Stimulated activated CD8-positive, alpha-beta memory T cell treated with anti-CD3 and anti-CD28 coated beads, Interleukin-15, amount 100 ng/mL, for 48 hours (primary cell): Measurements from ENCODE around the gene RBM15B.
"Not testable (repeated sequence)": the region's sequence is repeated elsewhere in the genome, so short reads cannot be mapped to it uniquely, and the experiment has no call there.

Experiments used
- DNase-seq, 2 donors: peaks; one replicate each; pipeline ENCODE4 v3.0.0-alpha.2; 2020; ENCODE audit warnings: low read depth in 2 of 2

Gene RBM15B, protein sequence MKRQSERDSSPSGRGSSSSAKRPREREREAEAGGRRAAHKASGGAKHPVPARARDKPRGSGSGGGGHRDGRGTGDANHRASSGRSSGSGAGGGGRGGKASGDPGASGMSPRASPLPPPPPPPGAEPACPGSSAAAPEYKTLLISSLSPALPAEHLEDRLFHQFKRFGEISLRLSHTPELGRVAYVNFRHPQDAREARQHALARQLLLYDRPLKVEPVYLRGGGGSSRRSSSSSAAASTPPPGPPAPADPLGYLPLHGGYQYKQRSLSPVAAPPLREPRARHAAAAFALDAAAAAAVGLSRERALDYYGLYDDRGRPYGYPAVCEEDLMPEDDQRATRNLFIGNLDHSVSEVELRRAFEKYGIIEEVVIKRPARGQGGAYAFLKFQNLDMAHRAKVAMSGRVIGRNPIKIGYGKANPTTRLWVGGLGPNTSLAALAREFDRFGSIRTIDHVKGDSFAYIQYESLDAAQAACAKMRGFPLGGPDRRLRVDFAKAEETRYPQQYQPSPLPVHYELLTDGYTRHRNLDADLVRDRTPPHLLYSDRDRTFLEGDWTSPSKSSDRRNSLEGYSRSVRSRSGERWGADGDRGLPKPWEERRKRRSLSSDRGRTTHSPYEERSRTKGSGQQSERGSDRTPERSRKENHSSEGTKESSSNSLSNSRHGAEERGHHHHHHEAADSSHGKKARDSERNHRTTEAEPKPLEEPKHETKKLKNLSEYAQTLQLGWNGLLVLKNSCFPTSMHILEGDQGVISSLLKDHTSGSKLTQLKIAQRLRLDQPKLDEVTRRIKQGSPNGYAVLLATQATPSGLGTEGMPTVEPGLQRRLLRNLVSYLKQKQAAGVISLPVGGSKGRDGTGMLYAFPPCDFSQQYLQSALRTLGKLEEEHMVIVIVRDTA

GRCh38 chr3:51391075-51391565 lies at the start of gene RBM15B:
TSS of gene RBM15B (plus strand) at chr3:51391285. CDS start at chr3:51391400, 115 bp downstream.
- peak; percentile 95 to 97 for DNase-seq

DNA sequence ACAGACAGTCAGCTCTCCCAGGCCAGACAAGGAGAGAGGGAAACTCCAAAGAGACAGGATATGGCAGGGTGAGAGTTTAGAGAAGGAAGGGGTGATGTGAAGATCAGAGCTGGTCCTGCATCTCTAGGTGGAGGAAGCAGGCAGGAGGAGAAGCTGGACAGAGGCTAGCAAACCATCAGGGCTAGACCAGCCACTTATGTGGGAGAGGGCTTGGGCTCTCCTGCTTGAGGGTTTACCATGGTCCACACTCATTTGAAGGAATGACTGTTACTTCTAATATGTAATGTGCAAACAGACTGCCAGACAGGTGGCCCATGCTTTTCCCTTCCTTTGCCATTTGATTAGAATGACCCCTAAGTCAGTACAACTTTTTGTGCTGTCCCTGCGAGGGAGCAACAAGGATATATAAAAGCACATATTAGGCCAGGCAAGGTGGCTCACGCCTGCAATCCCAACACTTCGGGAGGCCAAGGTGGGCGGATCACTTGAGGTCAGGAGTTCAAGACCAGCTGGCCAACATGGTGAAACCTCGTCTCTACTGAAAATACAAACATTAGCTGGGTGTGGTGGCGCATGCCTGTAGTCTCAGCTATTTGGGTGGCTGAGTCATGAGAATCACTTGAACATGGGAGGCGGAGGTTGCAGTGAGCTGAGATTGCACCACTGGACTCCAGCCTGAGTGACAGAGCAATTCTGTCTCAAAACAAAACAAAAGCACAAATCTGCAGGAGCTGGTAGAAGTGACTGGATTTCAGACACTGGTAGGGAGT lies 47.0 kb upstream of the RBM15B start:
- no peak for DNase-seq

GRCh38 chr3:51350751-51351150 lies 40.3 kb upstream of the RBM15B start:
- DNase-seq = no peak

DNA sequence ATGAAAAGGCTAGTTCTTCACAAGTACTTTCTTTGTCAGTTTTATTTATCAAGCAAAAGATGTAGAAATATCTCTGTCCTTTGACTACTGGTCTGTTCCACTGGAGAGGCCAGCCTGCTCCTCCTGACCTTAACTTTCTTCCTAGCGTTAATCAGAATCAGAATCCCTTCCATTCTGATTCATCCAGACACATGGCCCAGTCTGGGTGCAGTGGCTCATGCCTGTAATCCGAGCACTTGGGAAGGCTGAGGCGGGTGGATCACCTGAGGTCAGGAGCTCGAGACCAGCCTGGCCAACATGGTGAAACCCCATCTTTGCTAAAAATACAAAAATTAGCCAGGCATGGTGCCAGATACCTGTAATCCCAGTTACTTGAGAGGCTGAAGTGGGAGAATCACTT lies 38.0 kb upstream of the RBM15B start:
- no peak for DNase-seq

- peak in 1 of 2 donors; percentile 3 for DNase-seq
Observed at GRCh38 chr3:51353691-51354090, 37.4 kb upstream of the RBM15B start.

- no peak for DNase-seq
Observed at GRCh38 chr3:51354172-51354571, 36.9 kb upstream of the RBM15B start.

DNA sequence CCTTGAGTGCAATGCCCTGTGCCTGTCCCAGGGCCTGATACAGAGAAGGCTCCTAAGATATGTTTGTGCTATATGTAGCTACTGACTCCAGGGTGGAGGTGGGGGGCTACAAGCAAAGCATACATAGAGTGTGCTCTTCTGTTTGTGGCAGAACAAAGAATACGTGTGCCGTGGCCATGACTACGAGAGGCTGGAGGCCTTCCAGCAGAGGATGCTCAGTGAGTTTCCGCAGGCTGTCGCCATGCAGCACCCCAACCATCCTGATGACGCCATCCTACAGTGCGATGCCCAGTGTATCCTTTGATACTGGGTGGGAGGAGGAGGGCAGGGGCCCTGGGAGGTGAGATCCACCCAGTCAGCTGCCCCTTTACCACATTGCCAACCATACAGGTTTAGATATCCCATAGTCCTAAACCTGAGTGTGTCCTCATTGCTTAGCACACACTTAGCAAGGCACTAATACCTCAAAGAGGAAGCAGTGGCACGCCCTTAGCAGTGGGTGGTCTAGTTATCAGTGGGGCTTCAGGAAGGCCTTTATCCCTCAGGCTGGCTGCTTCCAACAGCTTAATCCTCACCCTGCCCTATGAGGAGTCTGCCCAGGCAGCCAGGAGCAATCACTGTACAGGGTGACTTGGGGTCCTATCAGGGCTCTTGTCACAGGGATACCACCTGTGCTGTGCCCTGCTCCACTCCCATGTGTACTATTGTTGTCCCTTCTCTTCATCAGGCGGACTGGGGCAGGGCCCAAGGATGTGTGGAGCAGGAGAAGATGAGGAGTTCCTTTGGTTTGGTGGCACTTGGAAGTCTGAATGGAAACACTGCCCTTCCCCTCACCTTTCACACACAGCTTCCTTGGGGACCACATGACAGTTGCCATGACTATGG lies 36.1 kb upstream of the RBM15B start:
- no peak for DNase-seq

- DNase-seq = no peak
Observed at GRCh38 chr3:51355891-51356578, 35.0 kb upstream of the RBM15B start.

DNA sequence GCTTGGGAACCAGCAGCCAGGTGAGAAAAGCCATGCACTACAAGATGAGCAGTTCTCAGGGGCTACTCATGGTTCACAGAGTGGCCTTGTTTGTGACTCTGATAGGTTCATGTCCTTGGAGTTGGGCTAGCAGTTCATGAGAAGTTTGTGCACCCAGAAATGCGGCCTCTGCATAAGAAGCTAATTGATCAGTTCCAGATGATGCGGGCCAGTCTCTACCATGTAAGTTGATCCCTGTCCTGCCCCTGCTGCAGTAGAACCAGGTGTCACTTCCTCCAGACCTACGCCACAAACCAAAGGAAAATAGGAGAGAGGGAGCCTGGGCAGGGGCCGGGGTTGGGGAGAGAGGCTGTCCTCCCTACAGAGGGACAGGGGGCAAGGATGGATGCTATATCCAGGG lies 33.2 kb upstream of the RBM15B start:
- no peak for DNase-seq

DNA sequence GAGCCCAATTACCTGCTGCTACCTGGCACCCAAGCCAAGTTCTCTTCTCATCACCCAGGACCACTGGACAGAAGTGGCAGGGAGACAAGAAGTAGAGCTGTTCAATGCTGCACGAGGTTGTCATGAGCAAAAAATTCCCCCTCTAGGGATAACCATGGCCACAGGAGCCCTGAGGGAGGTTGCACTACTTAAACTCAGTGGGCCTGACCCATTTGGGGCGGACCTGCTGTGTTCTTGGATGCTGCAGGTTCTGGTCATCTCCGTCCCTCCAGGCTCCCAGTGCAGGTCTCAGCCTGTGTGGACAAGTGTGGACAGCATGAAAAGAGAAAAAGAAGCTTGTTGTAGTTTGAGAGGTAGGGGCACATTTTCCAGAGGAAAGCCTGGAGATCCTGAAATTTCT lies 32.1 kb upstream of the RBM15B start:
- DNase-seq = no peak

GRCh38 chr3:51360806-51361205 lies 30.3 kb upstream of the RBM15B start:
- DNase-seq = no peak

DNA sequence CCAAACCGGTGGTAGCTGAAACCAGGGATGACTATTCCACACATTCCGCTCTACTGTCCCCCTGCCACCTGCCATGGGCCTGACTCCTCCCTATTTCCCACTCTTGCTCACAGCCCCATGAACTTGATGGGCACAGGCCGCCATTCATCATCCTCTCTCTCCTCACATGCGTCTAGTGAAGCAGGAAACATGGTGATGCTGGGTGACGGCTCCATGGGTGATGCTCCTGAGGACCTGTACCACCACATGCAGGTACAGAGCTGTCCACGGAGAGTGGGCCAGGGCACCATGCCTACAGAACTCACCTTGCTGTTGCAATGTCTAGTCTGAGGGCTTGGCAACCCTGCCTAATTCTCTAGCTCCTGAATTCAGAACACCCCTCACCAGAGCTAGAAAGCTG lies 29.3 kb upstream of the RBM15B start:
- DNase-seq = no peak

GRCh38 chr3:51362476-51362875 lies 28.6 kb upstream of the RBM15B start:
- DNase-seq = no peak

GRCh38 chr3:51368276-51368675 lies 22.8 kb upstream of the RBM15B start:
- not testable (repeated sequence) for DNase-seq

GRCh38 chr3:51371943-51372557 lies 19.0 kb upstream of the RBM15B start:
- no peak for DNase-seq

DNA sequence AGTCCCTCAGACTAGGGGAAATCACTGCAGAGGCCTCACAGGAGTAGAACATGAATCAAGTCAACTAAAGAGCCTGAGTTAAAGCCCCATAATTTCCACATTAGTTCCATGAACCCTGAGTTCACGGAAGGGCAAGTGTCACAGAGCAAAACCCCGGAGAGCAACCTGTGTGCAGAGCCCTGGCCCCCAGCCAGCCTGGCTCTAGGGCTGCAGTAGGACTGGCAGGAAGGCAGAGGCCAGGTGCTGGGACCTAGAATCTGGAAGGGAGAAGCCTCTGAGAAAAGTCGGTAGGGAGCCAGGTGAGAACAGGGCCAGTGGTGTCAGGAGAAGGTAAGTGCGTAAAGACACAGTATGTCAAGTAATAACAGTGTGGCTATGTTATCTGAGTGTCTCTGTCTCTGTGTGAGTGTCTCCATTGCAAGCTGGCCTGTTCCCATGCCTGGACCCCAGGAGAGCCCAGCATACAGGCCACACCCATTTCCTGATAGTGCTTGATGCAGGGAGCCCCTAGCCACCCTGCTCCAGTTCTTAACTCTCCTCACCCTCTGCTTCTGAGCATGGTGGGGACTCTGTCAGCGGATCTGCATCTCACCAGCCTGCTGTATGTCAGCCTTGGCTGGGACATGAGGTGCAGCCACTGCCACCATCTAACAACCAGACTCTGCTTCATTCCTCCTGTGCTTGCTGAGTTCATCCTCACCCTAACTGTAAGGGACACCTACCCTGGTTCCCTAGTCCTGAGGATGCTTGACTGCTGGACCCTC lies 17.2 kb upstream of the RBM15B start:
- no peak for DNase-seq

DNA sequence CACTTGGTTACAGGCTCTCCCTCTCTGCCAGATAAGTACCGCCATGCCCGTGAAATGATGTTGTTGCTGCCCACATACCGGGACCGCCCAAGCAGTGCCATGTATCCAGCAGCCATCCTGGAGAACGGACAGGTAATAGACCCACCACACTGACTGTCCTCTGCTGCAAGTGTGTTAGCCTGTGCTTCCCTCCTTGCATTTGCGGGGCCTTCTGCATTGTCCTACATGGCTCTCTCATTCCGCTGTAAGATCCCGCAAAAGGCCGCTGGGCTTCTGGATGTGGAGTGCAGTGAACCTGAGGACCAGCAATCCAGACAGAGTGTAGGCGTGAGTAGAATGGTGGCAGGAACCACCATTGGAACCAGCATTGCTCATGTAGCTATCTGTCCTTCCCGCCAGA lies 16.6 kb upstream of the RBM15B start:
- no peak for DNase-seq

GRCh38 chr3:51375136-51375535 lies 15.9 kb upstream of the RBM15B start:
- DNase-seq = no peak

DNA sequence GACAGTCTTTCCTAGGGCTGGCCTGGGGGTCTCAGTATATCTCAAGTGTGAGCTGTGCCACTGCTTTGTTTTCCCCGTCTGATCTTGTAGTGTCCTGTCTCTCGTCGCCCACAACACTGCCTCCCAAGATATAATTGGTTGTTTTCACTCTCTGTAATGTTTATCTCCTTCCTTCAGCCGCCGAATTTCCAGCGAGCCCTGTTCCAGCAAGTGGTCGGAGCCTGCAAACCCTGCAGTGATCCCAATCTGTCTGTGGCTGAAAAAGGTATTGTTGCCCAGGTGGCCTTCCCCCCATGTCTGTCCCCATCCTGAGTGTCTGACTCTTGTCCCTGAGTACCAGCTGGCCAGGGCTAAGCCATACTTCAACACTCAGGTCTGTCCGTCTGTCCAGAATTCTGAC lies 15.5 kb upstream of the RBM15B start:
- DNase-seq = no peak
